Renal cortical epithelial cell (primary cell): ENCODE results near the gene FBXO5. TPM values are rescaled to one million over a fixed set of nuclear protein-coding genes. Genes with fewer than 3 reads are reported as not detected.
"Not testable (repeated sequence)": the region's sequence is repeated elsewhere in the genome, so short reads cannot be mapped to it uniquely, and the experiment has no call there.

ENCODE experiments used
- DNase-seq: peaks from one replicate; pipeline ENCODE4 v3.0.0-alpha.2; 2011; ENCODE audit warnings: low read depth
- total RNA-seq: library from RNA; depleted of rRNA; stranded (reverse); fragments of >200 nt; gene quantifications from 2 replicates; pipeline ENCODE4 v1.2.3, GENCODE V29; 2014

The FBXO5 gene
- 4.6 and 12.3 TPM in 2 replicates for total RNA-seq

GRCh38 chr6:152982904-152983636 lies at the start of gene FBXO5:
Gene FBXO5, minus strand, starts transcription at chr6:152983041. Its CDS starts 82 bp downstream, at chr6:152982959.
- DNase-seq: peak; percentile 91

GRCh38 chr6:153032255-153032882 lies 49.5 kb upstream of the FBXO5 start:
- DNase-seq: peak; percentile 82

- peak; percentile 92 for DNase-seq
These were observed 48.6 kb upstream of the FBXO5 start for GRCh38 chr6:153031335-153031955.

GRCh38 chr6:153028963-153029362 lies 46.1 kb upstream of the FBXO5 start:
- DNase-seq: peak; percentile 21

GRCh38 chr6:153028286-153028685 lies 45.4 kb upstream of the FBXO5 start:
- no peak for DNase-seq

GRCh38 chr6:153027480-153027879 lies 44.6 kb upstream of the FBXO5 start:
- DNase-seq: no peak

GRCh38 chr6:153024709-153025017 lies 41.8 kb upstream of the FBXO5 start:
- DNase-seq: no peak

GRCh38 chr6:153023977-153024708 lies 41.3 kb upstream of the FBXO5 start:
- peak; percentile 71 for DNase-seq

- no peak for DNase-seq
These were observed 35.5 kb upstream of the FBXO5 start for GRCh38 chr6:153018355-153018754.

GRCh38 chr6:153016846-153017245 lies 34.0 kb upstream of the FBXO5 start:
- DNase-seq: no peak

GRCh38 chr6:153015094-153015640 lies 32.3 kb upstream of the FBXO5 start:
- DNase-seq: peak; percentile 33

GRCh38 chr6:153013438-153013837 lies 30.6 kb upstream of the FBXO5 start:
- DNase-seq: peak; percentile 72

GRCh38 chr6:153012856-153013255 lies 30.0 kb upstream of the FBXO5 start:
- no peak for DNase-seq

GRCh38 chr6:153003366-153003690 lies 20.5 kb upstream of the FBXO5 start:
- peak; percentile 54 for DNase-seq

- DNase-seq: peak; percentile 94
These were observed 19.9 kb upstream of the FBXO5 start, which contains the start of gene MTRF1L for GRCh38 chr6:153002613-153003365. Gene MTRF1L, minus strand, starts transcription at chr6:153002709. Its CDS starts 24 bp downstream, at chr6:153002685.

GRCh38 chr6:153001767-153002612 lies 19.1 kb upstream of the FBXO5 start:
- no peak for DNase-seq

GRCh38 chr6:153000790-153001189 lies 17.9 kb upstream of the FBXO5 start:
- DNase-seq: not testable (repeated sequence)

GRCh38 chr6:153000243-153000642 lies 17.4 kb upstream of the FBXO5 start:
- DNase-seq: no peak

- DNase-seq: not testable (repeated sequence)
These were observed 16.7 kb upstream of the FBXO5 start for GRCh38 chr6:152999538-152999937.

GRCh38 chr6:152993847-152994246 lies 11.0 kb upstream of the FBXO5 start:
- no peak for DNase-seq
